ENCODE data around the gene TMEM184A. TPM values are rescaled to one million over a fixed set of nuclear protein-coding genes. Genes with fewer than 3 reads are reported as not detected.

Gene TMEM184A
- polyA plus RNA-seq, 6 donors from 2014 or later, result 0.16 TPM; not detected in 5

DNA sequence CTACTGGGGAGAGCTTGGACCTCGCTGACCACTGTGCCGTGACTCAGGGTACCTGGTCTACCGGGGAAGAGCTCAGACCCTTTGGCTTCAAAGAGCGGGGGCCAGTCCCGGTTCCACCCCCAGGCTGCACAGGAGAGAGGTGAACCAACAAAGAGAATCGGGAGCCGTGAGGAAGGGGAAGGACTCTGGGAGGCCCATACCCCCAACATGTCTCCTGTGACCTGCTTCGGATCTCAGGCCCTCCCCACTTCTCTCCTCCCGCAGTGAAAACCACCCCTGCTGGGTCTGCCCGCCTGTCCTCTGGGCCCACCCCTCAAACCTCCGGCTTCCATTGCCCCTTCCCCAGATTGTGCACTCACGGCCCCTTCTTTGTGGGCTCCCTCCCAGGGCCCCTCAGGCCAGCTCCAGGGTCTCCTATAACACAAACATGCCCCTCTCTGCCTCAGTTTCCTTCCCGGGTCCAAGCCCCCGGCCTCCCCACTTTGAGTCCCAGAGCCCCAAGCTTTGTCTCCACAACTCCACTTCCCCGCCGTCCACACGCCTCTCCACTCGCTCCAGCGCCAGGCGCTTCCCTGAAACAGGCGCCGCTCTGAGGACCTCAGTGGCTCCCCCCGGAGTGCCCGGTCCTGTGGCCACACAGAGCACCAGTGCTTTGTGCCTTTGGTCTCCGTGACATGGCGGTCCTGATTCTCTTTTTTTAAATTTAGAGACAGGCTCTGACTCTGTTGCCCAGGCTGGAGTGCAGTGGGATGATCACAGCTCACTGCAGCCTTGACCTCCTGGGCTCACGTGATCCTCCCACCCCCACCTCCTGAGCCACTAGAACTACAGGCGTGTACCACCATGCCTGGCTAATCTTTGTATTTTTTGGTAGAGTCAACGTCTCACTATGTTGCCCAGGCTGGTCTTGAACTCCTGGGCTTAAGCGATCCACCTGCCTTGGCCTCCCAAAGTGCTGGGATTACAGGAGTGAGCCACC, 44.3 kb downstream of the TMEM184A start:
- ATAC-seq (ENCODE audit: low read depth in 2 of 2) (no peak), DNase-seq (no peak)
- peaks cover 29 to 68% (median 57%) of the 10 kb centered on the region in 3 donors for H3K4me1 Mint-ChIP-seq
- H3K4me3 Mint-ChIP-seq, result peak overlapping the region in 7 of 8 donors; percentile 58 to 86 (median 81)
- no peaks in the 10 kb centered on the region for H3K9me3 Mint-ChIP-seq
- no peaks in the 10 kb centered on the region for H3K27me3 Mint-ChIP-seq
- H3K36me3 Mint-ChIP-seq, result no peaks in the 10 kb centered on the region
- H3K27ac Mint-ChIP-seq, result peak overlapping the region; percentile 57 to 97 (median 88)

DNA sequence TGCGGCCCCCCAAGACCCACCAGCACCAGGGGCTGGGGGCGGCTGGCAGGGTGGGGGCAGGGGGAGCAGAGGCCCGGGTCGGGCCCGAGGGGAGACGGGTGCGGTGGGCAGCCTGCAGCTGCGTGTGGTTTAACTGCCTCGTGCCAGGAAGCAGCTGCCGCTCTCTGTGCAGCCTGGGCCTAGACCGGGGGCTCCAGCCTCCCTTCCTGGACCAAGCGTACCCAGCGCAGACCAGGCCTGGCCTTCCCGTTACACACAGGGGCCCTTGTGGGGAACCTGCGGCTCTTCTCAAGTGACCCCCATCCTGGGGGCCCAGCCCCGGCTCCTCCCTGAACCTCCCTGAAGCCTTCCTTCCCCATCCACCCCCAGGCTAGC, 45.2 kb downstream of the TMEM184A start:
- DNase-seq, result peak; percentile 49
- H3K27me3 Mint-ChIP-seq, result no peaks in the 10 kb centered on the region
- peaks cover 34 to 75% (median 64%) of the 10 kb centered on the region in 3 donors for H3K4me1 Mint-ChIP-seq
- H3K27ac Mint-ChIP-seq, result peak overlapping the region in 5 of 6 donors; percentile 60 to 97 (median 84)
- peak; percentile 9 to 16 for ATAC-seq (ENCODE audit: low read depth in 2 of 2)
- peak overlapping the region in 6 of 8 donors; percentile 12 to 81 (median 62) for H3K4me3 Mint-ChIP-seq
- H3K9me3 Mint-ChIP-seq, result no peaks in the 10 kb centered on the region
- no peaks in the 10 kb centered on the region for H3K36me3 Mint-ChIP-seq

DNA sequence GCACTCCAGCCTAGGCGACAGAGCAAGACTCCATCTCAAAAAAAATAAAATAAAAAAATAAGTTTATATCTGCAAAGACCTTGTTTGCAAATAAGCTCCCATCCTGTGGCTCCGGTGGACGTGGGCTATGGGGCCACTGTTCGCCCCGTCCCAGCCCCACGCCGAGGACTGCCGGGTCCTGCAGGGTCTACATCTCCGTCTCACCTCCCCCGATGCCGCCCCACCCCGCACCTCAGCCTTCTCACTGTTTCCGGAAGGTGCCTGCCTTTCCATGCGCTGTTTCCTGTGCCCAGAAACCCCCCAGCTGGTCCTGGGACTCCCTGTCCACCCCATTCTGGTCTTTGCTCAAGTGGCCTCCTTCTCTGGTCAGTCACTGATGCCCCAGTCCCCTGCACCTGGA, 46.8 kb downstream of the TMEM184A start:
- peaks cover 40 to 75% (median 70%) of the 10 kb centered on the region in 3 donors for H3K4me1 Mint-ChIP-seq
- H3K27me3 Mint-ChIP-seq, result no peaks in the 10 kb centered on the region
- ATAC-seq (ENCODE audit: low read depth in 2 of 2) (no peak), DNase-seq (no peak)
- no peaks in the 10 kb centered on the region for H3K9me3 Mint-ChIP-seq
- peak overlapping the region in 2 of 8 donors; percentile 39 to 71 for H3K4me3 Mint-ChIP-seq
- peak overlapping the region in 1 of 6 donors; percentile 63 for H3K27ac Mint-ChIP-seq
- no peaks in the 10 kb centered on the region for H3K36me3 Mint-ChIP-seq

DNA sequence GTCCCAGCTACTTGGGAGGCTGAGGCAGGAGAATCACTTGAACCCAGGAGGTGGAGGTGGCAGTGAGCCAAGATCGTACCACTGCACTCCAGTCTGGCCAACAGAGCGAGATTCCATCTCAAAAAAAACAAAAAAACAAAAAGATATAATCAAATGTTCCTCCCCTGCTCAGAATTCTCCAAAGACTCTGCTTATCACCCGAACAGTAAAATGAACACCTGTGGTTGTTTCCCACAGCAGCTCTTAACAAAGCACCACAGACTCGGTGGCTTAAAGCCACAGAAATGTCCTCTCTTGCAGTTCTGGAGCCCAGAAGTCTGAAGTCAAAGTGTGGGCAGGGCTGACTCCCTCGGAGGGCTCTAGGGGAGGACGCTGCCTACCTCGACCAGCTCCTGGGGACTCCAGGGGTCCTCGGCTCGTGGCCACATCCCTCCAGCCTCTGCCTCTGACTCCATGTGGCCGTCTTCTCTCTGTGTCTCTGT, 47.7 kb downstream of the TMEM184A start:
- peak overlapping the region; percentile 44 to 92 (median 73) for H3K27ac Mint-ChIP-seq
- DNase-seq (no peak), ATAC-seq (ENCODE audit: low read depth in 2 of 2) (no peak)
- H3K4me3 Mint-ChIP-seq, result peak overlapping the region in 5 of 8 donors; percentile 32 to 78 (median 58)
- H3K4me1 Mint-ChIP-seq, result peaks cover 41 to 68% (median 62%) of the 10 kb centered on the region in 3 donors
- no peaks in the 10 kb centered on the region for H3K36me3 Mint-ChIP-seq
- H3K9me3 Mint-ChIP-seq, result no peaks in the 10 kb centered on the region
- H3K27me3 Mint-ChIP-seq, result no peaks in the 10 kb centered on the region

DNA sequence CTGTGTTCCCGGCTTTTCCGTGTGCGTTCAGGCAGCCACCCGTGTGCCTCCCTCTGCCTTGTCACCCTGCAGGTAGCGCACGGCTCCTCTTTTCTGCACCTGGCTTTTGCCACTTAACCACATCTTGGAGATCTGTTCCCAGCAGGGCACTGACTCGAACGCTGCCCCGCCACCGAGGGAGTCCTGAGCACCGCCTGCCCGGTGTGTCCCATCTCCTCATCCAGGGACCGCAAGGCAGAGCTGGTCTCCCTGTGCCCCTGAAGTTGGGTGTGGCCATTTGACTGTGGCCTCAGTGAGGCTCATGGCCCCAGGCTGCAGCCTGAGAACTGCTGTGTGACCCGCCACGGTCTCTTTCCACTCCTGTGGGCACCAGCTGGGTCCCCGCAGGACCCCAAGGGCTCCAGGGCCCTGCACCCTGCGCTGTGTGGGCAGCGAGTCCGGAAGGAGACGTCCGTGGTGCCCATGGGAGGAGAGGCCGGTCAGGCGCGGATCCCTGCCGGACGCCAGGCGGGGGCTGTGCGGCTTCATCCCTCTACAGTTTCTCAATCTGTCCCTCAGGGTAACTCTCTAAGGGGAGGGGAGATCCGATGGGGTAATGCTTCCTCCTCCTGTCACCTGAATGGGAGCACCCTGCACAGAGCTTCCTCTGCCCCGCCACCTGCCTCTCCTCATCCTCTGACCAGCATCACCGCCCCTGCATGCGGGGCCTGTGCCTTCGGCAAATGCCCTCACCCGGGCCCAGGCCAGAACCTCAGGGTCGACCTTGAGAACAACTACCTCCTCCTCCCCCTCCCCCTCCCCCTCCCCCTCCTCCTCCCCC, 50.1 kb downstream of the TMEM184A start:
- peak overlapping the region in 5 of 6 donors; percentile 59 to 92 (median 90) for H3K27ac Mint-ChIP-seq
- H3K9me3 Mint-ChIP-seq, result no peaks in the 10 kb centered on the region
- peaks cover 38 to 65% (median 57%) of the 10 kb centered on the region in 3 donors for H3K4me1 Mint-ChIP-seq
- peaks cover 0 to under 1% of the 10 kb centered on the region in 2 donors for H3K36me3 Mint-ChIP-seq
- peak; percentile 33 for DNase-seq
- H3K4me3 Mint-ChIP-seq, result peak overlapping the region; percentile 76 to 90 (median 84)
- no peaks in the 10 kb centered on the region for H3K27me3 Mint-ChIP-seq
- ATAC-seq (ENCODE audit: low read depth in 2 of 2), result peak in 1 of 2 donors; percentile 11

DNA sequence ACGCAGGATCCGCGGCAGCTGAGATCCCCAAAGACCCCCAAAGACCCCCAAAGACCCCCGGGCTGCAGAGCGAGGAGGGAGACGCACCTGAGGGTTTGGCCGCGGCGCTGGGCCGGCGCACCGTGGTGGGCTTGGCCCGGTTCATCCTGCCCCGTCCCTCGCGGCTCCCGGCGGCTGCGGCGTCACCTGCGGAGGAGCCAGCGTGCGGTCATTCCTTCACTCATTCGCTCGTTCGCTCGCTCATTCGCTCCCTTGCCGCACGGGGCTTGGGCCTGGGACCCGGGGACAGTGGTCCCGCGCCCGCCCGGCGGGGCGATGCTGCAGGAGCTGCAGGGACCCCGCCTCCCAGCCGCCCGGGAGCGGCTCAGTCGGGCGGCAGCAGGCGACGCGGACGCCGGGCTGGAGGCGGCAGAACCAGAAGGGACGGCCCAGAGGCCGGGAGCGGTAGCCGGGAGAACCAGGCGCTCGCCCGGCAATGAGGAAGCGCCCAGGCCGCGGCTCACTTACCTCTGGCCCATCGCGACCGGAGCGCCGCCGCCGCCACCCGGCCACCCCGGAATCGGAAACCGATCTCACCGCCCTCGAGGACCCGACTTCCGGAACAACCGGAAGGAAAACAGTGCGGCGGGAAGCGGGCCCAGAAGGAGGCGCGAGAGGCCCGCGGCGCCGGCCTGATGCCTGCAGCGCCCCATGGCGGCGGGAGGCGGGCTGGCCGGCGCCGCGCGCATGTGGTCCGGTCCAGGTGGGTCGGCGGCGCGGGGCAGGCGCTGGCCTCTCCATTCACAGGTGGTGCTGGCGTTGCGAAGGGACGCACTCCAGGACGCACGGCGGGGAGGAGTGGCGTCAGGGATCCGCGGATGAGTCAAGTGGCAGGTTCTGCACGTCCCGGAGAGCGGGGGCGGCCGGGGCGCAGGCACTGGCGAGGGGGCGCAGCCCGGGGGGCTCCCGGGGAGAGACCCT, 51.9 kb downstream of the TMEM184A start, which contains the start of gene INTS1:
Gene INTS1 (minus strand): TSS at position 574 of the 960 bp plus-strand sequence. CDS start 429 bp downstream, at position 145.
- H3K36me3 Mint-ChIP-seq, result peaks cover 0 to 7% of the 10 kb centered on the region in 2 donors
- H3K4me1 Mint-ChIP-seq, result peaks cover 43 to 61% (median 51%) of the 10 kb centered on the region in 3 donors
- H3K9me3 Mint-ChIP-seq, result no peaks in the 10 kb centered on the region
- H3K4me3 Mint-ChIP-seq, result peak within 1 kb of the TSS; percentile 83 to 93 (median 88)
- ATAC-seq (ENCODE audit: low read depth in 2 of 2), result peak; percentile 80 to 82
- peak; percentile 89 for DNase-seq
- no peaks in the 10 kb centered on the region for H3K27me3 Mint-ChIP-seq
- H3K27ac Mint-ChIP-seq, result peak within 1 kb of the TSS; percentile 50 to 87 (median 78)

DNA sequence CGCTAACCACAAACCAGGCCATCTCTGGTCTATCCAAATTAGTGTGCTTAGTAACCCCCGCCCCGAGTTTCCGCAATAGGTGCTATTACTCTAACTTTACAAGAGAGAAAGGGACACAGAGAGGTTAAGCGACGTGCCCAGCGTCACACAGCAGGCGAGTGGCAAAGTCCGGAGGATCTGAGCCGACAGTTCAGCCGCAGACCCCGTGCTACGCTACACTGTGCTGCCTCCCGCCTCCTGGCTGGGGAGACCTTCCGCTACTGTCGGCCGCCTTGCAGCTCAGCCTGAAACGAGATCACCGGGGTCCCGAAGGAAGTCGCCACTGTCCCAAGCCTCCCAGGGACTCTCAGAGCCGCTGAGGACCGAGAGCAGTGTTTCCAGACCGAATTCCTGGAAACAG, 52.6 kb downstream of the TMEM184A start:
- Mint-ChIP-seq H3K4me1 (peaks cover 40 to 57% (median 47%) of the 10 kb centered on the region in 3 donors), H3K27me3 (no peaks in the 10 kb centered on the region), H3K9me3 (no peaks in the 10 kb centered on the region), H3K36me3 (peaks cover 0 to 7% of the 10 kb centered on the region in 2 donors), H3K27ac (peak overlapping the region in 5 of 6 donors; percentile 50 to 87 (median 79)), H3K4me3 (peak overlapping the region; percentile 83 to 93 (median 88))
- DNase-seq (no peak), ATAC-seq (ENCODE audit: low read depth in 2 of 2) (no peak)

DNA sequence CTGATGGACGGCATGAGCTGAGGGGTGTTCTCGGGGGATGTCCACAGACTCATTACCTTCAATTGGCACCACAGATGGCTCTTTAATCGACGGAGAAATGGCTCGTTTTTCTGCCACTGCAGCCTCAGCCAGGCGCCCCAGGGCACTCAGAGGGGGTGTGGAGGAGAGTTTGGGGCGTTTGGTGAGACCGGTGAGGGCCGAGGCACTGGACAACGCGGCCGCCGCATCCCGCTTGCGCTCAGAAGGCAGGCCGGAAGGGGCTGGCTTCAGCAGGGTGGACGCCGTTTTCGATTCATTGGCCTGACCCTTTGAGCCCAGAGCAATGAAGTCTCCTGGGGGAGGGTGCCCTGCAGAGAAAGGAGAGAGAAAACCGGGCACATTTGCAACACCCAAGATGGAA, 53.2 kb downstream of the TMEM184A start:
- Mint-ChIP-seq H3K36me3 (peaks cover 0 to 7% of the 10 kb centered on the region in 2 donors), H3K4me3 (peak overlapping the region; percentile 83 to 93 (median 88)), H3K27me3 (no peaks in the 10 kb centered on the region), H3K27ac (peak overlapping the region in 5 of 6 donors; percentile 24 to 88 (median 75)), H3K4me1 (peaks cover 39 to 56% (median 43%) of the 10 kb centered on the region in 3 donors), H3K9me3 (no peaks in the 10 kb centered on the region)
- DNase-seq (no peak), ATAC-seq (ENCODE audit: low read depth in 2 of 2) (no peak)

DNA sequence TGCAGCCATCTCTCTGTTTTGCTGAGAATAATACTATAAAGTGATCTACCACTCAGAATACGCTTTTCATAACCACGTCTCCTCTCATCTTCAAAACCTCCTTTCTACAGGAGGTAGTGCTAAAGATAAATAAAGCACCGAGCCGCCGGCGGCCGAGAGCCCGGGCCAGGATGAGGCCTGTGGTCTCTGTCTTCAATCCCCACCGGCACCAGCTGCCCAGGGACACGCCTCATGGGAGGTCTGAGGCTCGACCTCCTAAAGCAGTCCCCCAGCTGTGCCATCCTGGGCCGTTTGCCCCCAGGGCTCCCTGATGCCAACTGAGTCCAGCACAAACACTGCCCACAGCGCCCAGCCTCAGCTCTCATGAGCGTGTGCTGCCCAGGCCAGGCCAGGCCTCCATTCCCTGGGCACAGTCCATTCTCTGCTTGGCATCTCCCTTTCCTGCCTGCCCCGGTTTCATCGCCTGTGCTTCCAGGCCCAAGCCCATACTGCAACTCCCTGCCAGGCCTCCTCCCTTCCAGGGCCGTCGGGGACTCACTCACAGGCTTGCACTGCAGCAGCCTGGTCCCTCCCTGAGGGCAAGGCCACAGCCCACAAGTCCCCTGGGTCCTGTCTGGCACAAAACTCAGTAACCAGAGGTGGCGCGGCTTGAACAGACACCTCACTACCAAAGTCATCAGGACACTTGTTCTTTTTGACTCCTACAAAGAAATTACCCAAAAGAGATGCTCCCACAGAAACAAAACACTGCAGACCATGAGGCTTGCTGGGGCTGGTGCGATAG, 54.3 kb downstream of the TMEM184A start:
- Mint-ChIP-seq H3K4me3 (peak overlapping the region; percentile 50 to 91 (median 87)), H3K27me3 (no peaks in the 10 kb centered on the region), H3K36me3 (peaks cover 0 to 7% of the 10 kb centered on the region in 2 donors), H3K4me1 (peaks cover 34 to 46% (median 37%) of the 10 kb centered on the region in 3 donors), H3K9me3 (no peaks in the 10 kb centered on the region), H3K27ac (peak overlapping the region in 3 of 6 donors; percentile 7 to 49 (median 28))
- DNase-seq (no peak), ATAC-seq (ENCODE audit: low read depth in 2 of 2) (no peak)

DNA sequence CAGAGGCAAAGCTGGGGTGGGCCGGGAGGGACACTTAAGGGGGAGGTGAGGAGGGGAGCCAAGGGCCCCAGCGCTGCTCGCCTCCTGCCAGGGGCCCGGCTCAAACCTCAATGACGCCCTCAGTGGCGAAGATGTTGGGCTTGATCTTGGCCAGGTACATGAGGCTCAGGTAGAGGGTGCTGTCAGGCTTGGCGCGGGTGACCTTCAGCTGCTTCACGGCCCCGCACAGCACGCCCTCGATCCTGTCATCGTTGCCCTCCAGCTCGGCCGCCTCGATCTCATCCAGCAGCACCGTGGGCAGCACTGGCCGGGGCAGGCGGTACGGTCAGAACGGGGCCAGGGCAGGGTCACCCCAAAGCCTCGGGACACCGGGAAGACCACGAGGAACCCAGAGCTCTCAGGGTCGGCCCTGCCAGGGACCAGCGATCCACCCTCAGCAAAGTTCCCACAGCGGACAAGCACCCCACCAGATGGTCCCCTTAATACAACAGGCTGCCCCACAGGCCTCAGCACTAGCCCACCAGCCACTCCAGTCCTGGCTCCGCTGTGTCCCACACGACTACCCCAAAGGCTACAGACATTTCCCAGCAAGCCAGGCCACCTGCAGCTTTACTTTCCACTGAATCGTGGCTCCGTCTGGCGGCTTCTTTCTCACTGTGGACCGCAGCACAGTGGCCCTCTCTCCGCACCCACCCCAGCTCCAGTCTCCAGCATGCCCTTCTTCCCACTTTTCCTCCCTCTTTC, 55.8 kb downstream of the TMEM184A start:
- Mint-ChIP-seq H3K36me3 (peaks cover 0 to 7% of the 10 kb centered on the region in 2 donors), H3K27ac (peak overlapping the region in 3 of 6 donors; percentile 20 to 75 (median 53)), H3K4me1 (peaks cover 25 to 34% (median 27%) of the 10 kb centered on the region in 3 donors), H3K27me3 (no peaks in the 10 kb centered on the region), H3K9me3 (no peaks in the 10 kb centered on the region), H3K4me3 (peak overlapping the region in 1 of 8 donors; percentile 54)
- ATAC-seq (ENCODE audit: low read depth in 2 of 2) (no peak), DNase-seq (no peak)
